ENCODE measurements around the gene GCSAM.
"Not testable (repeated sequence)": the region's sequence is repeated elsewhere in the genome, so short reads cannot be mapped to it uniquely, and the experiment has no call there.

Gene GCSAM

DNA sequence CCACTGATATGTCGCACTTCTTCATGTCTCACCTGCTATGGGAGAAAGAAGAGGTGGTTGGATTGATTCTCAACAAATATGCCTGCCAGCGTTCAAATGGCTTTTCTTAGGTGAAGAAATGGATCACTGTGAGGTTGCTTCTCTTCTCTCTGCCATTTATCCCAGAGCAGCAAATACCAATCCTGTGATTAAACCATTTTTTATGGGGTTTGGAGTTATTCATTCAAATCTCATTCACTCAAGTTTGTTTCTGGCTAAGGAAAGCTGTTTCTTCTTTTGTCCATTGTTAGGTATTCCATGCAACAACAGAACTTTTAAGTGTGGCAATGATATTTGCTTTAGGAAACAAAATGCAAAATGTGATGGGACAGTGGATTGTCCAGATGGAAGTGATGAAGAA, 59.0 kb downstream of the GCSAM start:
- DNase-seq (ENCODE audit: low read depth, low spot score) = no peak

DNA sequence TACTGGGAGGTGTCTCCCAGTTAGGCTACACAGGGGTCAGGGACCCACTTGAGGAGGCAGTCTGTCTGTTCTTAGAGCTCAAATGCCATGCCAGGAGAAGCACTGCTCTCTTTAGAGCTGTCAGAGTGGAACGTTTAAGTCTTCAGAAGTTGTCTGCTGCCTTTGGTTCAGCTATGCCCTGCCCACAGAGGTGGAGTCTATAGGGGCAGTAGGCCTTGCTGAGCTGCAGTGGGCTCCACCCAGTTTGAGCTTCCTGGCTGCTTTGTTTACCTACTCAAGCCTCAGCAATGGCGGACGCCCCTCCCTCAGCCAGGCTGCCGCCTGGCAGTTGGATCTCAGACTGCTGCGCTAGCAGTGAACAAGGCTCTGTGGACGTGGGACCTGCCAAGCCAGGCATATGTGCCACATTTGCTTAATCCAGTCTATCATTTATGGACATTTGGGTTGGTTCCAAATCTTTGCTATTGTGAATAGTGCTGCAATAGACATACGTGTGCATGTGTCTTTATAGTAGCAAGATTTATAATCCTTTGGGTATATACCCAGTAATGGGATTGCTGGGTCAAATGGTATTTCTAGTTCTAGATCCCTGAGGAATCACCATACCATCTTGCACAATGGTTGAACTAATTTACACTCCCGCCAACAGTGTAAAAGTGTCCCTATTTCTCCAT, 60.5 kb downstream of the GCSAM start:
- DNase-seq (ENCODE audit: low read depth, low spot score) = not testable (repeated sequence)

Measured in smooth muscle cell of the brain vasculature (primary cell).